WI38 (cell line): ENCODE measurements around the gene ATXN7L3.

Experiments
- H3K4me3 ChIP-seq: 2 replicates; pipeline ENCODE4 v1.5.1; 2011; ENCODE audit warnings: low read depth, mild to moderate bottlenecking, control low read depth, low read length
- TF ChIP-seq, protein P1 (sequence below): IDR thresholded peaks from 2 replicates; pipeline ENCODE4 v1.5.1; 2012; ENCODE audit warnings: low read depth, mild to moderate bottlenecking, control low read depth, low read length

Gene ATXN7L3

GRCh38 chr17:44211281-44212265, 11.9 kb upstream of the ATXN7L3 start:
- no peak overlapping the region for H3K4me3 ChIP-seq
- TF ChIP-seq, protein P1, sequence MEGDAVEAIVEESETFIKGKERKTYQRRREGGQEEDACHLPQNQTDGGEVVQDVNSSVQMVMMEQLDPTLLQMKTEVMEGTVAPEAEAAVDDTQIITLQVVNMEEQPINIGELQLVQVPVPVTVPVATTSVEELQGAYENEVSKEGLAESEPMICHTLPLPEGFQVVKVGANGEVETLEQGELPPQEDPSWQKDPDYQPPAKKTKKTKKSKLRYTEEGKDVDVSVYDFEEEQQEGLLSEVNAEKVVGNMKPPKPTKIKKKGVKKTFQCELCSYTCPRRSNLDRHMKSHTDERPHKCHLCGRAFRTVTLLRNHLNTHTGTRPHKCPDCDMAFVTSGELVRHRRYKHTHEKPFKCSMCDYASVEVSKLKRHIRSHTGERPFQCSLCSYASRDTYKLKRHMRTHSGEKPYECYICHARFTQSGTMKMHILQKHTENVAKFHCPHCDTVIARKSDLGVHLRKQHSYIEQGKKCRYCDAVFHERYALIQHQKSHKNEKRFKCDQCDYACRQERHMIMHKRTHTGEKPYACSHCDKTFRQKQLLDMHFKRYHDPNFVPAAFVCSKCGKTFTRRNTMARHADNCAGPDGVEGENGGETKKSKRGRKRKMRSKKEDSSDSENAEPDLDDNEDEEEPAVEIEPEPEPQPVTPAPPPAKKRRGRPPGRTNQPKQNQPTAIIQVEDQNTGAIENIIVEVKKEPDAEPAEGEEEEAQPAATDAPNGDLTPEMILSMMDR, result no peak

GRCh38 chr17:44210342-44211192, 10.9 kb upstream of the ATXN7L3 start:
- TF ChIP-seq, protein P1, result peak; percentile 98

DNA sequence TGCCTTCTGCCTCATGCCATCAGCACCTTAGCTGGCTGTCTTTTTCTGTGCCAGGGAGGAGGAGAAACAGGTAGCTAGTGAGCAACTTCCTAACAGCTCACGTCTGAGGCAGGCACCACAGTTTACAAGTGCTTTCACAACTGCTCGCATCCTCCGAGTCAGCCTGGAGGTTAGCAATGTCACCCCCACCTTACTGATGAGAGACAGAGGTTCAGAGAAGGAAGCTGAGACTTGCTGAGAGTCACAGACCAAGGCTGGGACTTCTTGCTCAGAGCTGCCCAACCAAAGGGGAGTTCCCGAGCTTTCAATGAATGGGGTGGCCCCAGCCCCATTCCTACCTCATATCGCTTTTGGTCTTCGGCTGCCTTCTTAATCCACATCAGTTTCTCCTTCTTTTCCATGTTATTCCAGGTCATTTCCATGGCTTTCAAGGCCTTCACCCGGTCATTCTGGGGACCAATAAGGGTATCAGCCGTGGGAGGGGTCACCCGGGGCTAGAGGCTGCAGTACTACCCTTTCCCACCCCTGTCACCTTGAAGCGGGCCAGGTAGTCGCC, 10.2 kb upstream of the ATXN7L3 start:
- no peak overlapping the region for H3K4me3 ChIP-seq
- TF ChIP-seq, protein P1, result no peak

More at GRCh38 chr17:44210342-44211192, 10.9 kb upstream of the ATXN7L3 start:
- H3K4me3 ChIP-seq, result no peak overlapping the region

DNA sequence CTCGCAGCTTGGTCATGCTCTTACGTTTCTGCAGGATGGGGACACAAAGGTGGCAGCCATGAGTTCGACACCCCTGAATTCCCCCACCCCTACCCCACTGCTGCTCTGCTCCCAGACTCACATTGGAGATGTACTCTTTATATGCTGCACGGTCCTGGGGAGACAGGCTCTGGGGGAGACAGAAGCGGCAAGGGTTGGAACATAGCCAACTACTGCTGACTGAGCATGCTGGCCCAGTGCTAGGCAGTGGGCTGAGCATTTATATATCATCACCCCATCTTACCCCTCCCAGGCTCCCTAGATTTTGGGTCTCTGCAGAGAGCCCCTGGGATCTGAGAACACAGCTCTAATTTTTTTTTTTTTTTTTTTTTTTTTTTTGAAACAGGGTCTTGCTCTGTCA, 8.1 kb upstream of the ATXN7L3 start:
- TF ChIP-seq, protein P1, result no peak
- H3K4me3 ChIP-seq, result no peak overlapping the region

- TF ChIP-seq, protein P1, result no peak
- H3K4me3 ChIP-seq, result no peak overlapping the region
Measured at GRCh38 chr17:44207319-44207718, 7.6 kb upstream of the ATXN7L3 start.

DNA sequence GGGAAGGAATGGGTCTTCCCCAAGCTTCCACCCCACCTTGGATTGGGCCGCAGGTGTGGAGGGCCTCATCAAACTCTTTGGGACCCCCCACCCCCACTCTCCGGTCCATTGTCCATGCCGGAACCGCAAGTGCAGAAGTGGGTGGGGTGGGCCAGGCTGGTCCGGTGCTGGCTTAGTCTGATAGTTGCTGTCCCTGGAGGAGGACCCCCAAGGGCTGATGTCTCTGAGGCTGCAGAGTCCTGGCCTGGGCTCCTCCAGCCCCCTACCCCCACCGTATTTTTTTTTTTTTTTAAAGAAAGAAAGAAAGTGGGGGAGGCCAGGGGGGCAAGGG, 7.1 kb upstream of the ATXN7L3 start:
- TF ChIP-seq, protein P1, result no peak

More for the DNA sequence above, 7.1 kb upstream of the ATXN7L3 start:
- H3K4me3 ChIP-seq, result no peak overlapping the region
